ENCODE data around the gene VTA1. TPM values are rescaled to one million over a fixed set of nuclear protein-coding genes. Genes with fewer than 3 reads are reported as not detected.

The VTA1 gene
- total and polyA plus RNA-seq, 2 of the 8 experiments (the other 6 are each of a cell fraction or from before 2014, with no cell fraction given): 63.6 to 67.0 TPM

- no peak for TF ChIP-seq ATF3 (IDR thresholded peaks at IDR 0.05; ENCODE audit: insufficient read depth, low read depth, low read length)
- 0 out of 2 replicates have a peak, but pooled peaks have one; percentile 43 for TF ChIP-seq TCF12 (IDR thresholded peaks at IDR 0.05; ENCODE audit: low read depth, low read length)
- TF ChIP-seq SIN3A (conservative IDR thresholded peaks at IDR 0.05 in 1 of 2, IDR thresholded peaks at IDR 0.05 in 1 of 2; ENCODE audit: low read depth in 1 of 2, low read length in 2 of 2): peak; percentile 91 to 96
- TF ChIP-seq HDAC2 (IDR thresholded peaks at IDR 0.05; ENCODE audit: borderline replicate concordance in 1 of 2, low read depth in 2 of 2, low read length in 2 of 2): no peak; a peak in 2 of 4 replicates
- TF ChIP-seq SAP30 (IDR thresholded peaks at IDR 0.05; ENCODE audit: insufficient read depth, insufficient replicate concordance, low read length): peak; percentile 44
- peak; percentile 67 for TF ChIP-seq CEBPB (IDR thresholded peaks at IDR 0.05; ENCODE audit: low read depth, low read length)
- TF ChIP-seq ASH2L (IDR thresholded peaks at IDR 0.05; ENCODE audit: low read length): peak; percentile 92
- TF ChIP-seq SUZ12 (IDR thresholded peaks at IDR 0.05; ENCODE audit: low read length): no peak
- TF ChIP-seq TEAD4 (IDR thresholded peaks at IDR 0.05; ENCODE audit: low read depth, low read length): peak; percentile 43; the same call in 1 of the 2 replicates
- TF ChIP-seq SIX5 (IDR thresholded peaks at IDR 0.05; ENCODE audit: low read depth, low read length): no peak
- peak; percentile 44; the same call in 1 of the 2 replicates for TF ChIP-seq JUND (IDR thresholded peaks at IDR 0.05; ENCODE audit: low read length)
- TF ChIP-seq TBP (IDR thresholded peaks at IDR 0.05; ENCODE audit: low read depth, low read length): peak; percentile 50; the same call in 1 of the 2 replicates
- TF ChIP-seq KDM4A (IDR thresholded peaks at IDR 0.05; ENCODE audit: low read depth, low read length, severe bottlenecking): peak; percentile 63
- peak; percentile 80 for TF ChIP-seq KDM5A (IDR thresholded peaks at IDR 0.05; ENCODE audit: low read length)
- TF ChIP-seq TAF1 (IDR thresholded peaks at IDR 0.05; ENCODE audit: low read depth, low read length): peak; percentile 83
- TF ChIP-seq ZNF274 (IDR thresholded peaks at IDR 0.05; ENCODE audit: borderline replicate concordance, extremely low read depth, low read length): no peak
- TF ChIP-seq ATF2 (IDR thresholded peaks at IDR 0.05; ENCODE audit: low read length): no peak; the same call in 1 of the 2 replicates
- TF ChIP-seq RXRA (IDR thresholded peaks at IDR 0.05; ENCODE audit: insufficient read depth, low read depth, low read length): no peak
- TF ChIP-seq TAF7 (optimal IDR thresholded peaks at IDR 0.05; ENCODE audit: borderline replicate concordance, low read depth, low read length): peak; percentile 7
Measured at GRCh38 chr6:142146828-142147662, at the start of gene VTA1, which contains the start of gene NMBR (continued).

Measured in H1 (cell line).